Fibroblast of lung (primary cell): ENCODE results near the gene POU3F1. TPM values are rescaled to one million over a fixed set of nuclear protein-coding genes. Genes with fewer than 3 reads are reported as not detected.

ENCODE experiments used
- DNase-seq, 2 donors: peaks; one replicate each; pipeline versions ENCODE4 v3.0.0 to v3.0.0-alpha.2; 2010; ENCODE audit warnings: low read depth in 2 of 2
- H2AFZ ChIP-seq: 2 replicates; pipeline ENCODE4 v1.5.1; 2012; ENCODE audit warnings: low read length, control low read depth, inconsistent platforms
- H3K27ac ChIP-seq: 2 replicates; pipeline ENCODE4 v1.5.1; 2011; ENCODE audit warnings: low read length, control low read depth; ENCODE audit not compliant: insufficient read depth
- H3K27me3 ChIP-seq: 2 replicates; pipeline ENCODE4 v1.5.1; 2011; ENCODE audit warnings: mild to moderate bottlenecking, low read length; ENCODE audit not compliant: control insufficient read depth, insufficient read depth
- H3K36me3 ChIP-seq: 2 replicates; pipeline ENCODE4 v1.5.1; 2011; ENCODE audit warnings: low read length; ENCODE audit not compliant: control insufficient read depth, insufficient read depth
- H3K4me1 ChIP-seq: 2 replicates; pipeline ENCODE4 v1.5.1; 2011; ENCODE audit warnings: low read length; ENCODE audit not compliant: control insufficient read depth, insufficient read depth; ENCODE audit errors: extremely low read depth
- H3K4me2 ChIP-seq: 2 replicates; pipeline ENCODE4 v1.5.1; 2011; ENCODE audit warnings: low read length, control low read depth; ENCODE audit not compliant: insufficient read depth; ENCODE audit errors: extremely low read depth
- H3K4me3 ChIP-seq, 4 experiments: fragments of 200-600 bp in 1 of 4; sonication (generic) in 1 of 4; replicated peaks in 1 of 4; 2 replicates each; pipeline ENCODE4 v1.5.1; 2011 to 2016; ENCODE audit warnings: low read length in 4 of 4, low read depth in 3 of 4, mild to moderate bottlenecking in 3 of 4, control low read depth in 2 of 4, inconsistent platforms in 1 of 4, mixed read lengths in 1 of 4; ENCODE audit not compliant: insufficient read depth in 1 of 4; ENCODE audit errors: control extremely low read depth in 1 of 4
- H3K79me2 ChIP-seq: 2 replicates; pipeline ENCODE4 v1.5.1; 2012; ENCODE audit warnings: mild to moderate bottlenecking, low read length, inconsistent platforms; ENCODE audit not compliant: control insufficient read depth, insufficient read depth
- H3K9ac ChIP-seq: 2 replicates; pipeline ENCODE4 v1.5.1; 2011; ENCODE audit warnings: mild to moderate bottlenecking, low read length, control low read depth; ENCODE audit not compliant: insufficient read depth
- H3K9me3 ChIP-seq: 2 replicates; pipeline ENCODE4 v1.5.1; 2012; ENCODE audit warnings: low read depth, low read length; ENCODE audit not compliant: control insufficient read depth, insufficient read depth
- H4K20me1 ChIP-seq: 2 replicates; pipeline ENCODE4 v1.5.1; 2011; ENCODE audit warnings: low read length; ENCODE audit not compliant: control insufficient read depth, insufficient read depth; ENCODE audit errors: extremely low read depth
- EZH2 ChIP-seq: IDR thresholded peaks from 2 replicates; pipeline ENCODE4 v1.5.1; 2012; ENCODE audit warnings: low read length, control low read depth, mild to moderate bottlenecking; ENCODE audit errors: missing control alignments
- polyA plus RNA-seq, 2 donors: library from polyadenylated mRNA; depleted of rRNA in 1 of 2; stranded (reverse) in 1 of 2; unstranded in 1 of 2; fragments of >200 nt; gene quantifications; 2 replicates each; pipeline ENCODE4 v1.2.1, GENCODE V29; 2011 to 2012; ENCODE audit warnings: missing spikeins in 1 of 2
- total RNA-seq: library from RNA; depleted of rRNA; stranded (reverse); fragments of >200 nt; gene quantifications from 2 replicates; pipeline ENCODE4 v1.2.1, GENCODE V29; 2014
- TF ChIP-seq, protein P1 (sequence below), 2 donors: IDR thresholded peaks in 1 of 2; conservative IDR thresholded peaks in 1 of 2; 1 replicate in 1 of 2; 2 replicates in 1 of 2; pipeline ENCODE4 v1.5.1; 2011 to 2012; ENCODE audit warnings: low read length in 2 of 2, control low read depth in 1 of 2, inconsistent platforms in 1 of 2, low read depth in 1 of 2, mild to moderate bottlenecking in 1 of 2

Gene POU3F1
- total and polyA plus RNA-seq, 2 donors (not counting 1 experiment from before 2014, with no cell fraction given), result under 0.01 TPM; not detected in 1

DNA sequence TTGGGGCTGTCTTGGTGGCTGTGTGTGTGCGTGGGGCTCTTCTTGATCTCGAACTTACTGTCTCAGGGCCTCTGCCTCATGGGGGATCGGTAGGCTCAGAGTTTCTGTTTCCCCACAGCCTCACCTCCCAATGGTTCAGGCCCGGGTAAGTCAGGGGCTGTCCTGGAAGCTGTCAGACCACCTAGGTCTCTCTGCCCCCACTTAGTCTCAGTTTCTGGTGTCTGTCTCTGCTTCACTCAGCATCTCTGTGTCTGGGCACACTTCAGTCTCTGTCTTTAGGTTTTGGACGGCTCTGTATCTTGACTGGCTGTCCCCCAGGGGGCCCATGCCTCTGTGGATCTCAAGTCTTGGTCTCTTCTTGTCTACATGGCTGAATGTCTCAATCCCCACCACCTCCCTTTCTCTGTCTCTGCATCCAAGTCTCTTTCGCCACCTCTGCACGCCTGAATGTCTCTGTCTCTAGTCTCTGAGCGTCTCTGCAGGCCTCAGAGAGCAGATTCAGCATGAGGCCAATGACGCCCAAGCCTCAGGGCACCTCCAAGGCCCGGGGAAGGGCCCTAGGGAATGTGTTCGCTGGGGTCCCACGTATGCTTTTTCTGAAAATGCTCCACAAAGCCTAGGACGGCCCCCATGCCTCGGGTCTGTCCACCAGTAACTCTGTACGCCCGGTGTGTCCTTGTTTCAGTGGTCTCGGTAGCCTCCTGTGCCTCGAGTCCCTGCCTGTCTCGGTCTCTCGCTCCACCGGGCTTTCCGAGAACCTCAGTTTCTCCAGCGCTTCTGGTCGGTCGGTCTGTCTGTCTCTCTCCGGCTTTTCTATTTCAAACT lies 42.1 kb downstream of the POU3F1 start:
- H3K4me3 ChIP-seq, result peak overlapping the region; percentile 62 to 90 (median 86)
- no peaks in the 10 kb centered on the region for H3K27me3 ChIP-seq
- peaks cover 38% of the 10 kb centered on the region for H3K79me2 ChIP-seq
- peak overlapping the region; percentile 80 for H3K27ac ChIP-seq
- H3K4me2 ChIP-seq, result peak overlapping the region; percentile 100
- peak overlapping the region; percentile 51 for H3K9ac ChIP-seq
- no peaks in the 10 kb centered on the region for H3K36me3 ChIP-seq
- no peaks in the 10 kb centered on the region for H3K9me3 ChIP-seq
- H3K4me1 ChIP-seq, result peaks cover 21% of the 10 kb centered on the region
- TF ChIP-seq, protein P1, sequence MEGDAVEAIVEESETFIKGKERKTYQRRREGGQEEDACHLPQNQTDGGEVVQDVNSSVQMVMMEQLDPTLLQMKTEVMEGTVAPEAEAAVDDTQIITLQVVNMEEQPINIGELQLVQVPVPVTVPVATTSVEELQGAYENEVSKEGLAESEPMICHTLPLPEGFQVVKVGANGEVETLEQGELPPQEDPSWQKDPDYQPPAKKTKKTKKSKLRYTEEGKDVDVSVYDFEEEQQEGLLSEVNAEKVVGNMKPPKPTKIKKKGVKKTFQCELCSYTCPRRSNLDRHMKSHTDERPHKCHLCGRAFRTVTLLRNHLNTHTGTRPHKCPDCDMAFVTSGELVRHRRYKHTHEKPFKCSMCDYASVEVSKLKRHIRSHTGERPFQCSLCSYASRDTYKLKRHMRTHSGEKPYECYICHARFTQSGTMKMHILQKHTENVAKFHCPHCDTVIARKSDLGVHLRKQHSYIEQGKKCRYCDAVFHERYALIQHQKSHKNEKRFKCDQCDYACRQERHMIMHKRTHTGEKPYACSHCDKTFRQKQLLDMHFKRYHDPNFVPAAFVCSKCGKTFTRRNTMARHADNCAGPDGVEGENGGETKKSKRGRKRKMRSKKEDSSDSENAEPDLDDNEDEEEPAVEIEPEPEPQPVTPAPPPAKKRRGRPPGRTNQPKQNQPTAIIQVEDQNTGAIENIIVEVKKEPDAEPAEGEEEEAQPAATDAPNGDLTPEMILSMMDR (conservative IDR thresholded peaks at IDR 0.05 in 1 of 2, IDR thresholded peaks at IDR 0.05 in 1 of 2; ENCODE audit: low read depth in 1 of 2, low read length in 2 of 2), result no peak
- TF ChIP-seq EZH2, result no peak
- H2AFZ ChIP-seq, result no peak overlapping the region
- no peaks in the 10 kb centered on the region for H4K20me1 ChIP-seq
- no peak for DNase-seq

DNA sequence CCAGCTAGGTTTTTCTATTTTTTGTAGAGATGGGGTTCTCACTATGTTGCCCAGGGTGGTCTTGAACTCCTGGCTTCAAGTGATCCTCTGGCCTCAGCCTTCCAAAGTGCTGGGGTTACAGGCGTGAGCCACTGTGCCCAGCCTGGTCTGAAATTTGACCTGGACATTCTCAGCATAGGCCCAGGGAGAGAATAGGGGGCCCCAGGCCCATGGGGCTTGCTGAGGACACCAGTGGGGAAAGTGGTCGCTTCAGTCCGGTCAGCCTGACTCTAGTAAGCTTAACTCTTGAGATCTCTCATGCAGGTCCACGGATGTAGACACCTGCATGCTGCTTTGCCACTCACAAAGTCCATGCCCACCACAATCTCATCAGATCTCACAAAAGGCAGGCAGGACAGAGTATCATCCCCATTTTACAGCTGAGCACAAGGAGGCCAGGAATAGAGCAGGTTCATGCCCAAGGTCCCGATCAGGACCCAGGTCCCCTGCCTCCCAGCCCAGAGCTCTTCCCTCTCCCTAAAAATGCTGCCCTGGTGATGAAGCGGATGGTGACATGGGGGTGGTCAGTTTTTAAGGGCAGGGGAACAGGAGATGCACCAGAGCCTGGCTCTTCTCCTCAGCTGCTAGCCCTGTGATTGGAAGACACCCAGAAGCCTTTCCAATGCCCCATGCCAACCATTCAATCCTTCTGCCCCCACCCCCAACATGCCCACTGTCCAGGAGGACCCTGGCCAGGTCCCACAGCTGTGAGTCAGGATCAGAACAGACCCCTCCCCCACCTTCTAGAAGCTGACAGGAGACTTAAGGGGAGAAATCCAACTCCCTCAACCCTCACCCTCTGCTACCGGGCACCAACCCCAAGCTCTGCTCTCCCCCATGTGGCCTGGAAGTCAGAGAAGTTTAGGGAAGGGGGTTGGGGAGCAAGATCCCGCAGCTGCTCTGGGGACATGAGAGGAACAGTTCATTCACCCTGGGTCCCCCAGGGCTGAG lies 43.0 kb downstream of the POU3F1 start:
- peak overlapping the region; percentile 100 for H3K4me2 ChIP-seq
- peak overlapping the region; percentile 62 to 90 (median 86) for H3K4me3 ChIP-seq
- peaks cover 45% of the 10 kb centered on the region for H3K79me2 ChIP-seq
- H3K9ac ChIP-seq, result peak overlapping the region; percentile 51
- TF ChIP-seq, protein P1 (conservative IDR thresholded peaks at IDR 0.05 in 1 of 2, IDR thresholded peaks at IDR 0.05 in 1 of 2; ENCODE audit: low read depth in 1 of 2, low read length in 2 of 2), result no peak
- TF ChIP-seq EZH2, result no peak
- H3K27me3 ChIP-seq, result no peaks in the 10 kb centered on the region
- no peaks in the 10 kb centered on the region for H3K9me3 ChIP-seq
- H3K4me1 ChIP-seq, result peaks cover 31% of the 10 kb centered on the region
- H4K20me1 ChIP-seq, result no peaks in the 10 kb centered on the region
- no peak overlapping the region for H2AFZ ChIP-seq
- DNase-seq, result peak; percentile 46 to 61
- peak overlapping the region; percentile 80 for H3K27ac ChIP-seq
- peaks cover 7% of the 10 kb centered on the region for H3K36me3 ChIP-seq
